Bone marrow (tissue), 2 donors: ENCODE data around the gene SLC66A1.

Experiments
- DNase-seq, 2 donors: peaks; one replicate each; lab custom pipeline; 2025; lab: John Stamatoyannopoulos, UW

SLC66A1 gene

DNA sequence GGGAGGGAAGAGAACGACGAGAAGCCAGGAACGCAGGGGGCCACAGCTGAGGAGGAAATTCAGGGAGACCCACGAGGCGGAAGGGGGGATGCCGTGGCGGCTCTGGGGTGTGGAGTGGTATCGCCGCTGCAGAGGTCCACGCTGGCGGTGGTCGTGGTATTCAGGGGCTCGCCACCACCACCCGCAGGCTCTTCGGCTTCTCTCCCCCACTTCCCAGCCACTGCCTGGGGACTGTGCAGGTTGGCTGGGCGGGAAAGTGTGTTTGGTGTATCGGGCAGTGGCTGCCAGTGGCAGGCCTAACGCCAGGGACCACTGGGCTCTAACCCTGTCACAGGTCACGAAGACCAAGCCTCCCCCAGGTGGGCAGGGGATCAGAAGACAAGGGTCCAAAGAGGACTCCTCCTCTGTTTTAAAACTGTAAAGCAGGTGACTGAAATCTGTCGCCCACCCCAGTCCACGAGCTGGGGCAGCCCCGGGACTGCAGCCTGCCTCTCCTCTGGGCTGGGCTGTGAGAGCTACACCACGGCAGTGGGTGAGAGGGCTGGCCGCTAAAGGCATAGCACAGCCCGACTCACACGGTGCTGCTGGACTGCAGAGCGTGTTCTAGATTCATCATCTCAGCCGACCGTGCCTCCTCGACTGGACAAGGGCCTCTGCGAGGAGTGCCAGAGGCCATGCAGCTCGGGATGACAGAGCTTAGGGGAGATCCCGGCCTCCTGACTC, 30.9 kb downstream of the SLC66A1 start:
- DNase-seq, result no peak

- DNase-seq, result no peak
Observed at GRCh38 chr1:19343617-19344350, 31.7 kb downstream of the SLC66A1 start.

GRCh38 chr1:19344372-19344810, 32.3 kb downstream of the SLC66A1 start:
- no peak for DNase-seq

- DNase-seq, result no peak
Observed at GRCh38 chr1:19344831-19345230, 32.7 kb downstream of the SLC66A1 start.

DNA sequence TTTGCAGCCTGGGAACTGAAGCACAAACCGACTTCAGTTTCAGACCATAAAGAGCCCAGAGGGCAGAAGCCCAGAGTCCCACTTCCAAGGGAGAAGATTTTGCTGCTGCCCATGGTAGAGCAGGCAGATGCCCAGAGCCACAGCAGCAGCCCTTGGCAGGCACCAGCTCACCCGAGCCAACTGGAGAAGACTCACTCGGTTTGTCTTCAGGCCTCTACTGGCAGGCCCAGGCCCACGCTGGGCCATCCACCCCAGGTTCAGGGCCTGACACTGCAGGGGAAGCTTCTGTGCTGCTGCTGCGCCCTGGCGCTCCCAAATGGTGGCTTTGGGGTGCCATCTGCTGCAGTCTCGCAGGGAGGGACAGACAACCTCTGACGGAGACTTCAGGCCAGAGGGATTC, 33.3 kb downstream of the SLC66A1 start:
- no peak for DNase-seq

DNA sequence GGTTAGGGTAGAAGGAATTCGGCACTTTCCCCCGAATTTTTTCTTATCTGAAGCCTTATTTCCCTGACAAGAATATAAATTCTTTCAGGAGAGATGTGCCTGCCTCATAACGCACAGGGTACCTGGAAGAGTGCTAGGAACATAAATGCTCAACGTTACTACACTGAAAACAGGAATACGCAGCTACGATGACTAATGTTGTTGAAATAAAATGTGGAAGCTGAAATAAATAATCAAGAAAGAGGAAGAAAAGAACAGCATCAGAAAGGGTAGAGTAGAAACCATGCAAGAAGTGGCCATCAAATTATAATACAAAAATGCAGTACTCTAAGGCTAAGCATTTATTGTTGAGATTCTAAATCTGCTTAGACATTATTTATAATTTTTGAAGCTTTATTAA, 33.9 kb downstream of the SLC66A1 start:
- no peak for DNase-seq

DNA sequence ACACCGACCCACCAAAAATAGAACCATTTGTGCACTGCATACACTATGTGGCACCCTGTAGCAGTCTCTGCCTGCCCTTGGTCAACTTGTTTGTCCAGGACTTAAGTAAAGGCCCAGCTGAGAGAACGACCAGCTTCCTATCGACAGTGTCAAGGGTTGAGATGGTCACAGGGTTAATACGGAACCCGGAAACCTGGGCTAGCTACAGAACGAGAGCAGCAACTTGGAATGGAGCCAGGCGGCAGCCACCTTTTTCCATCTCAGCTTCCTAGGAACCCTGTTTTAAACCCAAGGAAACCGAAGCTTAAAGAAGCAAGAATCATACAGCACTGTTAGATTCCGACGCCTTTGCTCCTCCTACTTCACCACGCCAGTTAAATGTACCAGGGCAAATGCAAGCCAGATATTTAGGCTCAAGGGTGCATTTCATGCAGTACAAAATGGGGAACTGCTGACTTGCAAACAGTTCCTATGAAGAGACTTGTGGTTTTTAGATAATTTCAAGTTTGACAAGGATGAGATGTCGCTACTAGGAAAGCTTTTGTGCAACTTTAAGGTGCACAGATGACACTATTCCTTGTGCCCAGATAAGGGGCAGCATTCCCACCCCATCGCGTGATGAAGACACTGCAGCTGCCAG, 35.5 kb downstream of the SLC66A1 start:
- DNase-seq, result no peak

- DNase-seq, result no peak
Observed at GRCh38 chr1:19348441-19349198, 36.5 kb downstream of the SLC66A1 start.

- no peak for DNase-seq
Observed at GRCh38 chr1:19349999-19350398, 37.9 kb downstream of the SLC66A1 start.

DNA sequence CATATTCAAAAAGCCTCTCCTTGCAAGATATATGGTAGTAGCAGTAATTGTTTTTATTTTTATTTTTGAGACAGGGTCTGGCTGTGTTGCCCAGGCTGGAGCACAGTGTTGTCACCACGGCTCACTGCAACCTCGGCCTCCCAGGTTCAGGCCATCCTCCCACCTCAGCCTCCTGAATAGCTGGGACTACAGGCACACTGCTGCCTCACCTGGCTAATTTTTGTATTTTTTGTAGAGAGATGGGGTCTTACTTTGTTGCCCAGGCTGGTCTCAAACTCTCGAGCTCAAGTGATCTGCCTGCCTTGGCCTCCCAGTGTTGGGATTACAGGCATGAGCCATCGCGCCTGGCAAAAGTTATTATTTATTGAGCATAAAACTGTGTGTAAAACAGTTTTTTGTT, 38.4 kb downstream of the SLC66A1 start:
- no peak for DNase-seq

- DNase-seq, result no peak
Observed at GRCh38 chr1:19351873-19352272, 39.7 kb downstream of the SLC66A1 start.

DNA sequence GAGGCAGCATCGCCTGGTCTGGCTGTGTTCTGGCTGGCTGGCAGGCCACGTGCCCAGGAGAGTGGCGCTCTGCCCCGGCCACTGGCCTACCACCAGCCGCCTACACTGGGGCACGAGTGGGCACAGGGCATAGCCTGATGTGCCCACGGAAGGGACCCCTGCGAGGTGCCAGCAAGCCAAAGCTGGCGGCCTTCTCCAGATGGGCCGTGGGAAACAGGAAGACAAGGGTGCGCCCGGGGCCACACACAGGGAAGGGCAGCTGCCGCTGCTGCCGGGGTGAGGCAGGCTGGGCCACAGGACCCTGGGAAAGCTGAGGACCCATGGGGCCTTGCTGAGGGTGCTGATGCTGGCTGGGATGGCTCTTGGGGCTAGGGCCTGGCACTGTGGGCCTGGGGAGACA, 40.7 kb downstream of the SLC66A1 start:
- DNase-seq, result no peak

DNA sequence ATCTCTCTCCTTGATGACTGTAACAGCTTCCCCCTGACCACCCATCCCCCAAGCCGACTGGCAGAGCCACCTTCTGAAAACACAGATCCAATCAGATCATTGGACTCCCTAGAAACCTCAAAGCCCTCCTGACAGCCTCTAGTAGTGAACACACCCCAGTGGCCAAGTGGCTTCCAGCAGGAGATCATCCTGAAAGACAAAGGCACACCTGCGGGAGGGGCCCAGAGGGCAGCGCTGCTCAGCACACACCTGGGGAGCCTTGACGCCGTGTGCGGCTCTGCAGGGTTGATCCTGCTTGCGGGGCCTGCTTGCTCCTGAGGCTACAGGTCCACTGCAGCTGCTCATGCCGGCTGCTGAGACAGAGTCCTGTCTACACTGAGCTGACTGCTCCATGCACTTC, 41.5 kb downstream of the SLC66A1 start:
- DNase-seq, result no peak

DNA sequence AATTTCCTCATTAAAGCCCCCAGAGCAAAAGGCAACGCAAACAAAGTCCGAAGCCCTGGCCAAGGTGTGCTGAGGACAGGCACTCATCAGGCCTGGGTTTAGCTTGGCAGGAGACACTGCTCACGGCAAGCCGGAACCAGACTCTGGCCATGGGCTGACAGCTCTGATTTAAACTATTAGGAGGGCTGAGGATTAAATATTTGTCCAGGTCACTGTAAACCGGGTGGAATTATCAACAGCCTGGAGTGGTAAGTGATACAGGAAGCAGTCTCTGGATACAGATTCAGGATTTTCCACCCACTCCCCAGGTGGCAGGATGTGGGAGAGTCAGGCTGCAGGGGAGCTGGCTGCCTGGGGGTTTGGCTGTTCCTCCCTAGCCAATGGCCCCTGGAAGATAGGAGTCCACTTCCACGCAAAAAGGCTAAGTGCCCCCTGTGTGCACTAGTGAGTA, 42.4 kb downstream of the SLC66A1 start:
- no peak for DNase-seq

DNA sequence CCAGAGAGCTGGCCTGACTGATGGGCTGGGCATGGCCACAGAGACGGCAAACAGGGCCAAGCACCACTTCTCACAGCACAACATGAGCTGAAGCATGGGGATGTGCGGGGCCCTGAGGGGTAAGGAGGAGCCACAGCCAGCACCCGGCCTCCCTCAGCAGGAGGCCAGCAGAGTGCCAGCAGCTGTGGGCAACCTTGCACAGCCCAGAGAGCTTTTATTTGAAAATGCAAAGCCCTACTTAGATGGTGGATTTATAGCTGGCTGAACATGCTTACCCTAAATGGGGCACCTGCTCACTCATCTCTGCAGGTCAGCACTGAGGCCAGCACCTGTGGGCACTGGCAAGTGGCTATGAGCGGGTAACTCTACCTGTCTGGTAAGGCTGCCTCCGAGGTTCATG, 44.1 kb downstream of the SLC66A1 start:
- DNase-seq, result no peak

- DNase-seq, result no peak
Observed at GRCh38 chr1:19357299-19357986, 45.3 kb downstream of the SLC66A1 start.

- DNase-seq, result no peak
Observed at GRCh38 chr1:19358710-19359109, 46.6 kb downstream of the SLC66A1 start.

DNA sequence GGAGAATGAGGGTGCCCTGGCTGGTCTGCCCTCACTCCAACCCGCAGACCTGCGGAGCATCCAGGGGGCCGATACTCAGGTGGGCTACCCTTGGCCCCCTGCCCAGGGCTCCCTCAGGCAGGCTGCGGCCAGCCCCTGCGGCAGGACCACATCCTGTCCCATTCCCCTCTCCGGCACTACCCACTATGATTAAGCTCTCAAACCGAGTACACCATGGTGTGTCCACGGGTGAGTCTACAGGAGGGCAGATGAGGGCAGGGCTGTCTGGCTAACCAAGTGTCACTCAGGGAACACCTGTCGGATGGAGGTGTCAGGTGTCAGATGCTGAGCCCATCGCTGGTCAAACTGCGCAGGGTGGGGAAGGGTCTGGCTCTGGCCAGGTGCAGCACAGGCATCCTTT, 47.2 kb downstream of the SLC66A1 start:
- DNase-seq, result no peak

GRCh38 chr1:19360016-19360415, 47.9 kb downstream of the SLC66A1 start:
- DNase-seq, result no peak

- DNase-seq, result no peak
Observed at GRCh38 chr1:19360432-19360831, 48.3 kb downstream of the SLC66A1 start.

DNA sequence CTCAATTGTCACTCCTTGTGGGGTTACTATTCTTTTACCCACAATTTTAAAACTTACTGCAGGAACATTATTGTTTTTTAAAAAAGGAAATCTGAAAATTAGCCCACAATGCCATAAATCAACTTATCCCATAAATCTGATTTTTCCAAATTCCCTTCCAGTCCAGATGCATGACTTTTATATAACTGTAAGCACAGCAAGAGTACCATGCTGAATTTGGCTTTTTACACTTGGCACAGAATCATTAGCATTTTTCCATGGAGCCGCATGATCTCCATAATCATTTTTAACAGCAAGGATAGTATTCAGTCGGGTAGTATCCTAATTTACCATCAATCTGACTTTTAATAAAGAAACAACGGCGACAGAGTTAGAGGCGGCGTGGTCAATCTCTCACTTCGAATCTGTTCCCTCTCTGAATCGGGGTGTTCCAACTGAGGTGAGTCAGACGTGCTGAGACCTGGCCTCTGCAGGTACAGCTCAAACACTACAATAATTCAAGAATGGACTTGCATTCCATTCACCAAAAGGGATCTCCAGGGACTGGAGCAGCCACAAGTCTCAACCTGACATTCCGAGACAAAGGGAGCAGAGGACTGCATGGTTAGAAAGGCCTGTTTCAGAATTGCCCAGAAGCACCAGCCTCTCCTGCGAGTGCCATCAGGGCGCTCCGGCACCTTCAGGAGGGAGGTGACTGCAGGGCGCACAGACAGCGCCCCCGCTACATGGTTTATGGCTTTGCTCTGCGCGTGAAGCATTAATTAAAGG, 48.9 kb downstream of the SLC66A1 start:
- DNase-seq, result no peak
